GM10847 (cell line): Measurements from ENCODE around the gene PPM1F.

ENCODE experiments used
- POLR2A ChIP-seq: IDR thresholded peaks from 2 replicates; pipeline ENCODE4 v1.6.1; 2011; ENCODE audit not compliant: insufficient read length; ENCODE audit errors: extremely low read depth

The PPM1F gene

DNA sequence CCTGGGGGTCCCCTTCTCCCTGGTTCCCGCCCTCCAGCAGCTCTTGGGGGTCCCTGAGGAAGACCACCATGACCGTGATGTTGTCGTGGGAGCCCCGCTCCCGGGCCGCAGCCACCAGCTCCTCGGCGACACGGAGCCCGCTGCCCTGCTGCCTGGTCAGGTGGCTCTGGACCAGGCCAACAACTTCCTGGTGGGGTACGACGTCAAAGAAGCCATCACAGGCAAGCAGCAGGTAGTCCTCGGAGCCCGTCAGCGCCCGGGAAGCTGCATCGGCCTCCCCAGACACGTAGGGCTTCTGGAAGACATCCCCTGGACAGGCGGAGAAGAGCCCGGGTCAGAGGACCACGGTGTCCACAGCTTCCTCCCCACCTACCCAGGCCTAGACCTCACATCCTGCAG, 29.5 kb downstream of the PPM1F start:
- TF ChIP-seq POLR2A: no peak

DNA sequence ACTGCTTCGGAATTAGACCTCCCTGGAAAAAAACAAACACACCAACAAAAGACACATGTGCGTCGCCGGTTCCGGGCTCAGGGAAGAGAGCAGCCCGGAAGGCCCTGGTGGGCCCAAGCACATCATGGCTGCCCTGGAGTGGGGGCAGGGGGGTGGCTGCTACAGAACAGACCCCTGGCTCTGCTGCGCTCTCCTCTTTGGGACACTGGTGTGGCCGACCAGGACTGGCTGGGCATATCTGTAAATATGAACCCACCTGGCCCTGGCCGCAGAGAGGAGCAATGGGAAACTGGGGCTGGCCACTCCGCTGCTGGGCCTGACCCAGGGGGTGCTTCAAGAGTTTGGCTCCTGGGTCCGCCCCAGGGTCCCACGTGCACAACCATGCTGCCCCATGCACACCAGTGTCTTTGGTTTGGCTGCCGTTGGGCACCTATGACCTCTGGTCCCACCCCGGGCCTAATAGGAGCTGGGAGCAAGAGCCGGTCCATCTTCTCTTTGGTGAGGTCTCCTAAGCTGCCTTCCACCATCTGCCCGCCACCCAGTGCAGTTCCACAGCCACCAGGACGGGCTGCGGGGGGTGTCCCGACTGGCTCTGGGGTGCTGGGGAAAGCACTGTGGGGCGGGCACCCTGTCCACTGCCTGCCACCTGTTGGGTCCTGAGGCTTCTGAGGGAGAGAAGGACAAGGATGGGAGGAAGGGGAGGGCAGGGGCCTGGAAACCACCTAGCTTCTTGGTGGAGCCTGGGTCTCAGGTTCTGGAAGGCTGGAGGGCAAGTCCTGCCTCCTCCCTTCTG, 30.1 kb downstream of the PPM1F start:
- TF ChIP-seq POLR2A: no peak

DNA sequence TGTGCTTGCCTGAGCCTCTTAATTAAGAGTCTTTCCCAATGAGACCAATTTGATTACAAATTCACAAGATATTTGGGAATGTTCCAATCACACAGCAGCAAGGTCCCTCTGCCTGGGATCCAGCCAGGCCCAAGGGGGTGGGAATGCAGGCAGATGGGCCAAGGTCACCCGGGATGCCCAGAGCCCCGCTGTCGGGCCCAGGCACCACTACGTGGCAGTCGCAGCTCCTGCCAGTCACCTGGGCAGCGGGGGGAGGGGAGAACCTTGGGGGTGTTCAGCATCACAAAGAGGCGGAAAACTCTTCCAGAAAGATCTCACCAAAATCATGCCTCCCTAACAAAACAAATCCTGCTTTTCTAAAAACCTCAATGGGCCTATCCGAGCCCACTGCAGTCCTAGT, 30.9 kb downstream of the PPM1F start:
- no peak for TF ChIP-seq POLR2A

DNA sequence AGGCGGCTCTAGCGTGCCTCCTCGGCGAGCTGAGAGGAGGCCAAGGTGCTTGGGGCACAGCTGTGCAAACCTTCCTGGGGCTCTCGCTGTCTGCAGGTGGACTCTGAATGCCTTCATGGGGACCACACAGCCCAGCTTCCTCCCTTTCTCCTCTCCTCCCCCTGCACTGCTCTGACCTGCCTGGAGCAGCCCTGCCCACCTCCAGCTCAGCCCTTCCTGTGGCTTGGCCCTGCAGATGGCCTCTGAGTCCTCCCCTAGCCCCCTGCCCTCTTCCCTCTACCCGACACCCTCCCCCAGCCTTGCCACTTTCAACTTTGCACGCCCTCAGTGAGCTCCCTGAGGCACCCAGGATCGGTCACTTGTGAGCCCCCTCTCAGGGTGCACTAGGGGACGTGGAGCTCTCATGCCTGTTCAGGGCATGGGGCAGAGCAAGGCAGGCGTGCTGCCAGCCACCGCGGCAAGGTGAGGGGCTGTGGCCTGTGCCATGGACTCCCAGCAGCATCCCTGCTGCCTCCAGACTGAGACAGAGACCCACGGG, 31.4 kb downstream of the PPM1F start:
- no peak for TF ChIP-seq POLR2A

DNA sequence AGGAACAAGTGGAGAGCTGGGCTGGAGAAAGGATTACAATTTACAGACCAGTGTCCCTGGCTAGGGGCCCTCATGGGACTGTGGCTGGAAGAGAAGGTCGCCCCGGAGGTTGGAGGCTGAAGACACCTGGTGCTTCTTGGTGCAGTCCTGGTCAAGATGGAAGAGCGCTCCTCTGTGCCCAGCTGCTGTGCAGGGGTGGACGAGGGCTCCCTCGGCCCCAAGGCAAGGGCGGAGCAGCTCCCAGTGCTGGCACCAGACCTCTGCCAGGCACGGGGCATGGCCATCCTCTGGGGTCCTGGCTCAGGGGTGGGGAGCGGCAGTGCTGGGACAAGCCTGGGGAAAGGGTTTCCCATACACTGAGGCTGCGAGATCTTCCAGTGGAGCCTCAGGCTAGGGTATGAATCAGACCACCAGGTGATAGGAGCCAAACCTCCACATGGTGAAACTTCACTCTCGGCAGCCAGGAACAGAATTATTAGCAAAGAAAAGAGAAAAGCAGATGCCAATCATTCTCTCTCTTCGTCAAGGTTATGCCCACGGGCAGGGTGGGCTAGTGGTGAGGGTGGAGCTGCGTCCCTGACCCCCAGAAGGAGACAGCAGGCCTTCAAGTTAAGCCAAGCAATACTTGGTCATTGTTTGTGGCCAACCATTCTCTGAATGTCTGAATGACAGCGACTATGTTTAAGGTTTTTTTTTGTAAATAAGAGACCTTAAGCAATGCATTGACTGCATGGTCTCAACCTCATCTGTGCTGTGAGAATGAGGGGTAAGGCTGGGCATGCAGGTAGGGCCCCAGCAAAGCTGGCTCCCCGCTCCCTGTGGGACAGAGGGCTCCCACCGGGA, 32.1 kb downstream of the PPM1F start:
- no peak for TF ChIP-seq POLR2A

DNA sequence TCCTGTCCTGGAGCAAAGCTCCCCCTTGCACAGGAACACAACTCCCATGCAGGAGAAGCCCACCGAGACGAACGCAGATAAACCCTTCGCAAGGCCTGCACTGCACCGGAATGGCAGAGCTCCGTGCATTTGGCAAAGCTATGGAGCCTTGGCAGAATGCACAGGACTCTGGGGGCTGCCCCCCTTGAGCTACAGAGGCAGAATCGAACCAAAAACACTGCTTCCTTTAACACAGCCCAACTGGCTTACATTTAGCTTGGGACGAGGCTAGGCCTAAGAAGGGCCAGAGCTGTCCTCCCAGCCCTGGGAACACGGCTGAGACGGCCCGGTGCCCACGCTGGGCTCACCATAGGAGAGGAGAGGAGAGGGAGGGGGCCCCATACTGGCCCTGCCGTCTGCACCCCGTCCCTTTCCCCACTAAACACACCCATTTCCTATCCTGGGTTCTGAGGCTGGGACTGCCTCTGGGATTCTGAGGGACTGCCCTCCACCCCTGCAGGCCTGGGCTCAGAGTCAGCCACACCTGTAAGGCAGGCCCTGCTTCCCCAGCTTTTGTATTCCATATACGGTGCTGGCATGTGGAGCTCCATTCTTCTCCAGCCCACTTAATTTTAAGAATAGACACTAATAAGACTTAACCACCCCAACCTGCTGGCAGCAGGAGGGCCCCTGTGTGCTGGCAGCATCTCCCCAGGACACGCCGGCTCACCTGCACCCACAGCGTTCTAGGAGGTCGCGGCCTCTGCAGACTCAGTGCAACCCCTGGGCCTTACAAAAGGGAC, 32.9 kb downstream of the PPM1F start:
- no peak for TF ChIP-seq POLR2A

DNA sequence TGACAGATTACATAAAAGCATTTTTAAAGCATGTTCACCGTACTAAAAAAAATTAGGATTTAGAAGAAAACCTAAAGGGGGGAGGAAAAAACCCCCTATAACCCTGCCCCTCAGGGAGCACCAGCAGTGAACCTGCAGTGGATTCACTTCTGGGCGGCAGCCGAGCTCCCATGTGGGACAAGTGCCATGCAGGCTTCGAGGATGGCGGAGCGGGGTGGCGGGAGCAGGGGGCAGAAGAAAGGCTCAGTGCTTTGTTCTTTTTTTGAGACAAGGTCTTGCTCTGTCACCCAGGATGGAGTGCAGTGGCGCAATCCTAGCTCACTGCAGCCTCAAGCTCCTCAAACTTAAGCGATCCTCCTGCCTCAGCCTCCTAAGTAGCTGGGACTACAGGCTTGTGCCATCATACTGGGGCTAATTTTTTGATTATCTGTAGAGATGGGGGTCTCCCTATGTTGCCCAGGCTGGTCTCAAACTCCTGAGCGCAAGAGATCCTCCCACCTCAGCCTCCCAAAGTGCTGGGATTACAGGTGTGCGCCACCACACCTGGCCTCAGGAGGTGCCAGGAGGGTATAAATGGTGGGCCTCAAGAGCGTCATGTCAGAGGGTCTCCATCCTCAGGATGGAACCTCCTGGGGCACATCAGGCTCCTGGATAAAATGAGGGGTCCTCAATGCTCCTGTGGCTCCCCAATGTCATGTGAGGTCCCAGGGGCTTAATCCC, 34.0 kb downstream of the PPM1F start:
- TF ChIP-seq POLR2A: no peak

DNA sequence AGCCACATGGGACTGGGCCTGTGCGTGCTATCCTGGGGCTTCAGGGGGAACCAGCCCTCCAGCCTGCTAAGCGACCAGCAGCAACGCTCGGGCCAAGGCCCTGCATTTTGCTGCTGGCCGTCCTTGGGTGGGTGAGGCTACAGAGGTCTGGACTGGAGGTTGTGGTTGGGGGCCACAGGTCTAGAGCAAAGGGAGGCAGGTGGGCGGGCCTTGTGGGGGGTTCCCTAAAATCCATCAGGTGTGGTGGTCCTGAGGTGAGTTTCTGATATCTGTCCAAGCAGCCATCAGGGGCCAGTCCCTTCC, 34.7 kb downstream of the PPM1F start:
- no peak for TF ChIP-seq POLR2A

DNA sequence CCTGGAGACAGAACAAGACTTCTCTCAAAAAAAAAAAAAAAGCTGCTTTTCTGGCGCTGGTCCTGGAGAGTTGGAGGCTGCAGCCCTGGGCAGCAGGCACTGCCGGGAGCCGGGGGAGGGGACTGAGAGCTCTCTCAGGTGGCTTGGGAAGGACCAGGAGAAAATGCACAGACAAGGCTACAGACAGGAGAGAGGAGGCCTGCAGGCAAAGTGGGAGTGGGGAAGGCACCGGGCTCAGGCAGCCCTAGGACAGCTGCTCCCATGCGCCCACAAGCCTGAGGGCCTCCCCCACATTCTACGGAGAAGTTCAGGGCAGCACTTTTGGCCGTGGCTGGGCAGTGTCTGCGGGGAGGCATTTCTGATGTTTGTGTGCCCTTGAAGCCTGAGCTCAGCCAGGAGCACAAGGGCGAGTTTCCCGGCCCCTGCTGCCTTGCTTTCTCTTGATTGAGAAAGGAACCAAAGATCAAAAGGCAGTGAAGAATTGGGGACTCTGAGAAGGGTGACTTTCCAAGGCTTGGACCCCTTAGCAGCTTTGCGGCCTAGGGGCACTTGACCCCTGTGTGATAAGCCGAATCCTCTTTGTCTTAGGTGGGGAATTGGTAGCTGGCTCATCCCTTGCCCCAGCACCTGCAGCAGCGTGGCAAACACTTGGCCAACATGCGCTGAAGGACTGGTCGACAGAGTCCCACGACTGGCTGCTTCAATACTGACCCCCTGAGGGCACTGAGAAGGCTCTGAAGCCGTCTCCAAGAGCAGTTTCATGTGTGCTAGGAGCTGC, 35.3 kb downstream of the PPM1F start:
- no peak for TF ChIP-seq POLR2A

DNA sequence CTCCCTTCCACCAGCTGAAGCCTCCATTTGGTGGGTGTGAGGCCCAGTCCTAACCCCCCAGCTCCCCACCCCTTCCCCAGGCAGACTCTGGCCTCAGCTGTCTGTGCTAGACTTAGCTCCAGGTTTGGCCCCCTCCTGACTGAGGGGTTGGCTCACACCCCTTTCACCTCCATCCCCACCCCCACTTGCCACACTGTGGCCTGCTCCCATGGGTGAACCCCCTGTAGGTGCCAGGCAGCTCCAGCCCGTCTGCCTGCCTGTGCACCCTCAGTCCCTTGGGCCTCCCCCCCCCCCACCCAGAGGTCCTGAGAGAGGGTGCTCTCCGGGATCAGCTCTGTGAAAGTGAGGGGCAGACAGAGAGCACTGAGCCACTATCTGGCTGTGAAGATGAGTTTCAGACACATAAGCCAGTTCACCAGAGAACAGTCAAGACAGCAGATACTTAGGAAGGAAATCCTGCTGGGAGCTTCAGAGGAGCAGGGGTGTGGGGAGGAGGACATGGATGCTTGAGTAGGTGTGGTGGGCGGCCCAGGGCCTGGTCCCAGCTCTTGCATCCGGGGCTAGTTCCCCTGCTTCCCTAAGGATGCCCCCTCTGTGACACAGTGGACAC, 36.2 kb downstream of the PPM1F start:
- TF ChIP-seq POLR2A: no peak

DNA sequence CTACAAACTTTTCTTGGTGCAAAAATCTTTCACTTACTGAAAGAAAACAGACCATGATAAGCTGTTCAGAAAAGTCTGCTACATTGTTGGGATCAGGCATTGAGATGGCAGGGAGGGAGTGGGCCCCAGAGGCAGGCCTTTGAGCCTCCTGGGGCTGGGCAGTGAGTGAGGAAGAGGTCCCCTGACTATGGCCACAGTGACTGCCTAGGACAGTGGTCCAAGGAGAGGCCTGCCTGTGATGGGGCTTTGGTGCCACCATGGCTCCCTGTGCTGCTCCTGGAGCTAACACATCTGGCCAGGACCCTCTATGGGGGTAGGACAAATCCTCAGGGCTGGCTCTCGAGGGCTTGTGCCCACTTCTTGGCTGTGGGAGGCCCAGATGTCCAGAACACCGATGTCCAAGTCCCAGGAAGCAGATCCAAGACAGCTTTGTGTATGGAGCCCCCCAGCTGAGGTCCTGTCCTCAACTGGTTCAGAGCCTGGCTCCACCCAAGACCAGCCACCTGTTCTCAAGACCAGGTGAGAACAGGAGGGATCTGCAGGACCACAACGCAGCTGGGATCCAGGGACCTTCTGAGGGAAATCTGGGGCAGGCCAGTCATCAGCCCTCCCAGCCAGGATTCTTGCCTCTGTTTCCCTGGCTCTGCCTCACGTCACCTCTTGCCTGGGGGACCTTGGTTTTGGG, 36.9 kb downstream of the PPM1F start:
- no peak for TF ChIP-seq POLR2A

DNA sequence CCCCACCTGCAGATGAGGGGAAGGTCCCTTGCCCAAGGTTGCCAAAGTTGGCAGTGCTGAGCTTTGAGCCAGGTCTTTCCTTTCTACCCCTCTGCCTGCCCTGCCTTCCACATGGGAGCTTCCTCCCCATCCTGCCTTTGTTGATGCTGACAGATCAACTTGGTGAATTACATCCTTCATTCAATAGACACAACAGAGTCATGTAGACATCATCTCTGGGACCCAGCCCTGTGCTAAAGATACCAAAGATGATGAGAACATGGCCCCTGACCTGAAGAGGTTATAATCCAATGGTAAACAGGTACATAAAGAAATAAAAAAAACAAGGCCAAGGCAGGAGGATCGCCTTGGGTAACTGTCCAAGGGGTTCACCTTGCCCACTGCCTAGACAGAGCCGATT, 42.8 kb downstream of the PPM1F start:
- no peak for TF ChIP-seq POLR2A
